SU-DHL-6 (cell line): ENCODE data around the gene PXYLP1.

Experiments
- H2AFZ ChIP-seq: fragments of 200-600 bp; sonication (generic); 2 replicates; pipeline ENCODE4 v1.6.1; 2014; ENCODE audit warnings: low read depth, mild to moderate bottlenecking, moderate library complexity, mixed read lengths, antibody characterized with exemption, low read length; ENCODE audit not compliant: severe bottlenecking
- H3F3A ChIP-seq: fragments of 200-600 bp; shearing (Covaris generic); 2 replicates; pipeline ENCODE4 v1.6.0; 2016; ENCODE audit warnings: antibody characterized with exemption, mild to moderate bottlenecking; ENCODE audit not compliant: insufficient read depth
- H3K27ac ChIP-seq: fragments of 200-600 bp; sonication (generic); 2 replicates; pipeline ENCODE4 v1.5.1; 2016; ENCODE audit warnings: low read depth, mild to moderate bottlenecking, low read length, moderate library complexity, mixed read lengths
- H3K27me3 ChIP-seq: fragments of 200-600 bp; sonication (generic), shearing (Covaris generic); 2 replicates; pipeline ENCODE4 v1.6.0; 2014; ENCODE audit warnings: mild to moderate bottlenecking, low read length
- H3K36me3 ChIP-seq: fragments of 200-600 bp; sonication (generic); 2 replicates; pipeline ENCODE4 v1.6.1; 2014; ENCODE audit warnings: mild to moderate bottlenecking, low read length, mixed read lengths
- H3K4me2 ChIP-seq: fragments of 300-600, 200-600 bp; shearing (Covaris generic), sonication (generic); 2 replicates; pipeline ENCODE4 v1.6.0; 2014; ENCODE audit warnings: low read length, low read depth, mild to moderate bottlenecking; ENCODE audit not compliant: poor library complexity, severe bottlenecking
- H3K4me3 ChIP-seq: fragments of 200-600 bp; sonication (generic); 2 replicates; pipeline ENCODE4 v1.5.1; 2014; ENCODE audit warnings: antibody characterized with exemption, low read length, mild to moderate bottlenecking, mixed read lengths; ENCODE audit not compliant: insufficient read depth, poor library complexity, severe bottlenecking
- H3K79me2 ChIP-seq: fragments of 200-600 bp; sonication (generic); 2 replicates; pipeline ENCODE4 v1.6.1; 2014; ENCODE audit warnings: mild to moderate bottlenecking, low read length, moderate library complexity; ENCODE audit not compliant: insufficient read depth
- H3K9ac ChIP-seq: fragments of 200-600 bp; sonication (generic); 2 replicates; pipeline ENCODE4 v1.7.0; 2014; ENCODE audit warnings: mild to moderate bottlenecking, low read length
- H3K9me2 ChIP-seq: fragments of 200-600 bp; sonication (generic); replicated peaks from 2 replicates; pipeline ENCODE4 v1.6.1; 2014; ENCODE audit warnings: low read length; ENCODE audit not compliant: insufficient read depth
- H3K9me3 ChIP-seq: fragments of 200-600 bp; sonication (generic); 2 replicates; pipeline ENCODE4 v1.6.1; 2014; ENCODE audit warnings: low read length, mixed read lengths; ENCODE audit not compliant: insufficient read depth
- H4K20me1 ChIP-seq: fragments of 200-600 bp; sonication (generic); 2 replicates; pipeline ENCODE4 v1.6.1; 2014; ENCODE audit warnings: low read depth, mild to moderate bottlenecking, antibody characterized with exemption, low read length, moderate library complexity, mixed read lengths
- EZH2phosphoT487 ChIP-seq: fragments of 200-600 bp; sonication (generic), shearing (Covaris generic); conservative IDR thresholded peaks from 2 replicates; pipeline ENCODE4 v1.6.1; 2018; ENCODE audit warnings: mild to moderate bottlenecking, antibody characterized with exemption, low read length, moderate library complexity, mixed read lengths
- TF ChIP-seq, protein P1 (sequence below): fragments of 200-600 bp; sonication (generic); IDR thresholded peaks from one replicate; pipeline ENCODE4 v1.5.1; 2017; ENCODE audit warnings: antibody characterized with exemption, mild to moderate bottlenecking, low read length, moderate library complexity; ENCODE audit not compliant: insufficient read depth, poor library complexity, severe bottlenecking

Gene PXYLP1

DNA sequence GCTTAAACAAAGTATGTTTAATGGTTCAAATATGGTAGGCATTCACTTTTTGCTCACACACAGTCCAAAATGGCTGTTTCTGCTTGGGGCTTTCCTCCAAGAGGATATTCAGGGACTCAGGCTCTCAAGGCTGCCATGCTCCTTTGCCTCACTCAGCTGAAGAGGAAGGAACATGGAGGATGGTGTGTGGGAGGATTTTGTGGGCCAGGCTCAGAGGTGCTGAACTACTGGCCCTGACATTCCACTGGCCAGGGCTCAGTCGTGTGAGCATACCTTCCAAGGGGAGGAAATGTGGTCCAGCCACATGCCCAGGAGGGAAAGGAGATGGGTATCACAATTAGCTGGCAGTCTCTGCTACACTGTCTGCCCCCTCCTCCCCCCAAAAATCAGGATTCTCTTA, 8.7 kb downstream of the PXYLP1 start:
- Histone ChIP-seq H3K9me2 (no peaks in the 10 kb centered on the region), H3F3A (no peaks in the 10 kb centered on the region), H4K20me1 (no peaks in the 10 kb centered on the region), H3K4me3 (no peak overlapping the region), H3K9me3 (no peaks in the 10 kb centered on the region), H2AFZ (no peak overlapping the region), H3K79me2 (no peaks in the 10 kb centered on the region), H3K36me3 (no peaks in the 10 kb centered on the region), H3K4me2 (no peak overlapping the region), H3K27ac (no peak overlapping the region), H3K9ac (no peak overlapping the region), H3K27me3 (no peaks in the 10 kb centered on the region)
- TF ChIP-seq, protein P1, sequence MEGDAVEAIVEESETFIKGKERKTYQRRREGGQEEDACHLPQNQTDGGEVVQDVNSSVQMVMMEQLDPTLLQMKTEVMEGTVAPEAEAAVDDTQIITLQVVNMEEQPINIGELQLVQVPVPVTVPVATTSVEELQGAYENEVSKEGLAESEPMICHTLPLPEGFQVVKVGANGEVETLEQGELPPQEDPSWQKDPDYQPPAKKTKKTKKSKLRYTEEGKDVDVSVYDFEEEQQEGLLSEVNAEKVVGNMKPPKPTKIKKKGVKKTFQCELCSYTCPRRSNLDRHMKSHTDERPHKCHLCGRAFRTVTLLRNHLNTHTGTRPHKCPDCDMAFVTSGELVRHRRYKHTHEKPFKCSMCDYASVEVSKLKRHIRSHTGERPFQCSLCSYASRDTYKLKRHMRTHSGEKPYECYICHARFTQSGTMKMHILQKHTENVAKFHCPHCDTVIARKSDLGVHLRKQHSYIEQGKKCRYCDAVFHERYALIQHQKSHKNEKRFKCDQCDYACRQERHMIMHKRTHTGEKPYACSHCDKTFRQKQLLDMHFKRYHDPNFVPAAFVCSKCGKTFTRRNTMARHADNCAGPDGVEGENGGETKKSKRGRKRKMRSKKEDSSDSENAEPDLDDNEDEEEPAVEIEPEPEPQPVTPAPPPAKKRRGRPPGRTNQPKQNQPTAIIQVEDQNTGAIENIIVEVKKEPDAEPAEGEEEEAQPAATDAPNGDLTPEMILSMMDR, result no peak
- no peak for TF ChIP-seq EZH2phosphoT487

GRCh38 chr3:141240687-141241615, 9.3 kb downstream of the PXYLP1 start:
- no peaks in the 10 kb centered on the region for H4K20me1 ChIP-seq

GRCh38 chr3:141241616-141242376, 10.2 kb downstream of the PXYLP1 start:
- no peak overlapping the region for H3K4me2 ChIP-seq
- H3K27me3 ChIP-seq, result no peaks in the 10 kb centered on the region
- H3K27ac ChIP-seq, result no peak overlapping the region
- no peak overlapping the region for H3K4me3 ChIP-seq
- H4K20me1 ChIP-seq, result no peaks in the 10 kb centered on the region
- no peaks in the 10 kb centered on the region for H3F3A ChIP-seq
- no peaks in the 10 kb centered on the region for H3K79me2 ChIP-seq
- no peak for TF ChIP-seq EZH2phosphoT487
- TF ChIP-seq, protein P1, result no peak
- no peak overlapping the region for H3K9ac ChIP-seq
- H3K36me3 ChIP-seq, result no peaks in the 10 kb centered on the region
- no peak overlapping the region for H2AFZ ChIP-seq
- H3K9me2 ChIP-seq, result no peaks in the 10 kb centered on the region
- H3K9me3 ChIP-seq, result no peaks in the 10 kb centered on the region

More at GRCh38 chr3:141240687-141241615, 9.3 kb downstream of the PXYLP1 start:
- Histone ChIP-seq H3K27me3 (no peaks in the 10 kb centered on the region), H3K9me3 (no peaks in the 10 kb centered on the region), H3K79me2 (no peaks in the 10 kb centered on the region), H3K4me3 (no peak overlapping the region), H3K36me3 (no peaks in the 10 kb centered on the region), H3F3A (no peaks in the 10 kb centered on the region), H3K4me2 (no peak overlapping the region), H2AFZ (no peak overlapping the region), H3K9ac (no peak overlapping the region), H3K9me2 (no peaks in the 10 kb centered on the region), H3K27ac (no peak overlapping the region)
- TF ChIP-seq, protein P1, result no peak
- no peak for TF ChIP-seq EZH2phosphoT487
